GM12878 (cell line): ENCODE measurements around the gene FBXO8. TPM values are rescaled to one million over a fixed set of nuclear protein-coding genes. Genes with fewer than 3 reads are reported as not detected.

Experiments used
- BMI1 ChIP-seq: fragments of 450-650 bp; IDR thresholded peaks from 2 replicates; pipeline ENCODE4 v1.6.1; 2016; ENCODE audit warnings: mild to moderate bottlenecking, moderate library complexity, borderline replicate concordance
- CHD1 ChIP-seq: IDR thresholded peaks from 2 replicates; pipeline ENCODE4 v1.6.1; 2012; ENCODE audit warnings: low read depth, low read length, improper control_type of control experiment
- FOS ChIP-seq: IDR thresholded peaks from 3 replicates; pipeline ENCODE4 v1.6.1; 2011; ENCODE audit warnings: borderline replicate concordance; ENCODE audit not compliant: insufficient read length; ENCODE audit errors: extremely low read depth
- IKZF1 ChIP-seq: fragments of 450-650 bp; conservative IDR thresholded peaks from 2 replicates; pipeline ENCODE4 v1.6.1; 2017; ENCODE audit warnings: antibody characterized with exemption, mild to moderate bottlenecking
- IRF4 ChIP-seq: IDR thresholded peaks from 2 replicates; pipeline ENCODE4 v1.6.1; 2011; ENCODE audit warnings: low read depth, low read length
- NFIC ChIP-seq: IDR thresholded peaks from 2 replicates; pipeline ENCODE4 v1.6.1; 2012; ENCODE audit warnings: low read depth, mild to moderate bottlenecking, inconsistent platforms, low read length, moderate library complexity
- NR2F1 ChIP-seq: fragments of 450-650 bp; conservative IDR thresholded peaks from 2 replicates; pipeline ENCODE4 v1.6.1; 2017; ENCODE audit warnings: mild to moderate bottlenecking
- SP1 ChIP-seq: IDR thresholded peaks from one replicate; pipeline ENCODE4 v1.6.1; 2011; ENCODE audit warnings: low read depth, low read length
- STAT1 ChIP-seq: fragments of 450-650 bp; conservative IDR thresholded peaks from 2 replicates; pipeline ENCODE4 v1.6.1; 2014; ENCODE audit warnings: antibody characterized with exemption, mild to moderate bottlenecking
- ZBED1 ChIP-seq: IDR thresholded peaks from 2 replicates; pipeline ENCODE4 v1.6.1; 2016; ENCODE audit warnings: borderline replicate concordance
- polyA plus RNA-seq, 11 experiments: library from polyadenylated mRNA; depleted of rRNA in 4 of 11; unstranded in 6 of 11; stranded (reverse) in 5 of 11; fragments of >200 nt; fragmentation: Nextera tagmentation in 4 of 11; fragmentation: Illumina TruSeq in 1 of 11; extraction: Ambion mirVana in 4 of 11; extraction: Trizol in 1 of 11; gene quantifications; 1 replicate in 1 of 11; 2 replicates in 10 of 11; pipeline versions ENCODE4 v1.2.1 to v1.2.3, GENCODE V29; 2011 to 2016; ENCODE audit warnings: inconsistent platforms in 2 of 11, missing spikeins in 2 of 11, low read depth in 1 of 11
- total RNA-seq, 4 experiments: library from RNA; depleted of rRNA in 3 of 4; stranded (reverse); fragments of >200 nt in 3 of 4; fragmentation: Illumina TruSeq in 1 of 4; extraction: Trizol in 1 of 4; gene quantifications; 2 replicates each; pipeline versions ENCODE4 v1.2.1 to v1.2.3, GENCODE V29; 2013 to 2021
- TF ChIP-seq, protein P1 (sequence below): fragments of 450-650 bp; formaldehyde crosslinking; IDR thresholded peaks from 2 replicates; pipeline ENCODE4 v1.4.0; 2022; ENCODE audit warnings: mild to moderate bottlenecking, moderate library complexity
- TF ChIP-seq, protein P2 (sequence below): fragments of 450-650 bp; IDR thresholded peaks from 2 replicates; pipeline ENCODE4 v1.6.1; 2017; ENCODE audit warnings: borderline replicate concordance
- TF ChIP-seq, protein P3 (sequence below): fragments of 450-650 bp; IDR thresholded peaks from 2 replicates; pipeline ENCODE4 v1.6.1; 2017; ENCODE audit warnings: mild to moderate bottlenecking, moderate library complexity
- TF ChIP-seq, protein P4 (sequence below): IDR thresholded peaks from 2 replicates; pipeline ENCODE4 v1.6.1; 2011; ENCODE audit warnings: low read depth, low read length, improper control_type of control experiment, borderline replicate concordance
- TF ChIP-seq, protein P5 (sequence below): fragments of 450-650 bp; formaldehyde crosslinking; IDR thresholded peaks from 2 replicates; pipeline ENCODE4 v1.5.0; 2022; ENCODE audit warnings: mild to moderate bottlenecking, missing genetic modification characterization

FBXO8 gene
- total and polyA plus RNA-seq, 10 of the 15 experiments (the other 5 are each of a cell fraction or from before 2014, with no cell fraction given) = 11.3 to 38.1 (median 16.8) TPM

DNA sequence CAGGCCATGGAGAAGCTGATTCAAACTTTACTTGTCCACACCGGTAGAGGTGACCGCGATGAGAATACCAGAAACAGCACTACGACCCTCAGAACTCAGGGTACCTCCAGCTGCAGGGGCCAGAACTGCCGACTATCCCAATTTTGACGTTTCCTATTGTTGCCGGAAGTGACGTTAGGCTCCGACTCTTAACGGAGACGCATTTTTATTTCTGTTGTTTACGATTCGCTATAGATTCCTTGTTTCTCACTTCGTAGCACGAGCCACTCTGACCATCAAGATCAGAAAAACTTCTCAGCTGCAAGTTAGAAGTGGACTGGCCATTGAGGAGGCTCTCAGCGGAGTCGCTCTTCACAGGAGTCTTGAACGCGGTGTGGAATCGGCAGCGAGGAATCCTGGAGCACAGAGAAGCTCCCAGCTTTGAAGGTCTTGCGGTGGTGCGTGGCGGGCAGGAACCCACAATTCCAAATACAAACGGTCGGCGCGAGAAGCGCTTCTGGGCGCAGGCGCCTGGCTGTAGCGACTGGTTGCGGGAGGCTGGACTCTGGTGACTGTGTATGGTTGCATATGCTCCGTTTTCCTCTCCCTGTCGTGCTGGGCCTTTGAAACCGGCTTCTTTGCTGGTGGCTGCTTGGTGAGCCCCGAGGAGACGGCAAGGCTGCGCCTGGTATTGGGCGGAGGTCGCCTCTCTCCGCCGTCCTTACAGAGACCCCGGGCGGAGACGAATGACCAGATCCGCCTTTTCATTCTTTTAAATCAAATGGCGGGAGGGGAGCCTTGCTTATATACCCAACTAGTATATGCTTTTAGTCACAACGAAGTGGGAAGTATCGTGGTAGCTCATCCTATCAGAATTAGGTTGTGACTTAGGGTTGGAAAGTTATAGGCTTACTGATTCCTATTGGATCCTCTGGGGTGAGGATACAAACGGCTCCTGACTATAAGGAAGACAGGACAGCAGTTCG is at the start of gene FBXO8, which contains the start of gene CEP44 (continued):
- TF ChIP-seq, protein P1, sequence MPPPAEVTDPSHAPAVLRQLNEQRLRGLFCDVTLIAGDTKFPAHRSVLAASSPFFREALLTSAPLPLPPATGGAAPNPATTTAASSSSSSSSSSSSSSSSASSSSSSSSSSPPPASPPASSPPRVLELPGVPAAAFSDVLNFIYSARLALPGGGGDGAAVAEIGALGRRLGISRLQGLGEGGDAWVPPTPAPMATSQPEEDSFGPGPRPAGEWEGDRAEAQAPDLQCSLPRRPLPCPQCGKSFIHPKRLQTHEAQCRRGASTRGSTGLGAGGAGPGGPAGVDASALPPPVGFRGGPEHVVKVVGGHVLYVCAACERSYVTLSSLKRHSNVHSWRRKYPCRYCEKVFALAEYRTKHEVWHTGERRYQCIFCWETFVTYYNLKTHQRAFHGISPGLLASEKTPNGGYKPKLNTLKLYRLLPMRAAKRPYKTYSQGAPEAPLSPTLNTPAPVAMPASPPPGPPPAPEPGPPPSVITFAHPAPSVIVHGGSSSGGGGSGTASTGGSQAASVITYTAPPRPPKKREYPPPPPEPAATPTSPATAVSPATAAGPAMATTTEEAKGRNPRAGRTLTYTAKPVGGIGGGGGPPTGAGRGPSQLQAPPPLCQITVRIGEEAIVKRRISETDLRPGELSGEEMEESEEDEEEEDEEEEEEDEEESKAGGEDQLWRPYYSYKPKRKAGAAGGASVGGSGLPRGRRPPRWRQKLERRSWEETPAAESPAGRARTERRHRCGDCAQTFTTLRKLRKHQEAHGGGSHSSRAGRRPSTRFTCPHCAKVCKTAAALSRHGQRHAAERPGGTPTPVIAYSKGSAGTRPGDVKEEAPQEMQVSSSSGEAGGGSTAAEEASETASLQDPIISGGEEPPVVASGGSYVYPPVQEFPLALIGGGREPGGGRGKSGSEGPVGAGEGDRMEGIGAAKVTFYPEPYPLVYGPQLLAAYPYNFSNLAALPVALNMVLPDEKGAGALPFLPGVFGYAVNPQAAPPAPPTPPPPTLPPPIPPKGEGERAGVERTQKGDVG (CRISPR knock-in tag) = no peak
- TF ChIP-seq, protein P2, sequence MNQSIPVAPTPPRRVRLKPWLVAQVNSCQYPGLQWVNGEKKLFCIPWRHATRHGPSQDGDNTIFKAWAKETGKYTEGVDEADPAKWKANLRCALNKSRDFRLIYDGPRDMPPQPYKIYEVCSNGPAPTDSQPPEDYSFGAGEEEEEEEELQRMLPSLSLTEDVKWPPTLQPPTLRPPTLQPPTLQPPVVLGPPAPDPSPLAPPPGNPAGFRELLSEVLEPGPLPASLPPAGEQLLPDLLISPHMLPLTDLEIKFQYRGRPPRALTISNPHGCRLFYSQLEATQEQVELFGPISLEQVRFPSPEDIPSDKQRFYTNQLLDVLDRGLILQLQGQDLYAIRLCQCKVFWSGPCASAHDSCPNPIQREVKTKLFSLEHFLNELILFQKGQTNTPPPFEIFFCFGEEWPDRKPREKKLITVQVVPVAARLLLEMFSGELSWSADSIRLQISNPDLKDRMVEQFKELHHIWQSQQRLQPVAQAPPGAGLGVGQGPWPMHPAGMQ = peak; percentile 81; the same call in 1 of the 2 replicates
- no peak for TF ChIP-seq ZBED1
- no peak for TF ChIP-seq FOS
- TF ChIP-seq, protein P3, sequence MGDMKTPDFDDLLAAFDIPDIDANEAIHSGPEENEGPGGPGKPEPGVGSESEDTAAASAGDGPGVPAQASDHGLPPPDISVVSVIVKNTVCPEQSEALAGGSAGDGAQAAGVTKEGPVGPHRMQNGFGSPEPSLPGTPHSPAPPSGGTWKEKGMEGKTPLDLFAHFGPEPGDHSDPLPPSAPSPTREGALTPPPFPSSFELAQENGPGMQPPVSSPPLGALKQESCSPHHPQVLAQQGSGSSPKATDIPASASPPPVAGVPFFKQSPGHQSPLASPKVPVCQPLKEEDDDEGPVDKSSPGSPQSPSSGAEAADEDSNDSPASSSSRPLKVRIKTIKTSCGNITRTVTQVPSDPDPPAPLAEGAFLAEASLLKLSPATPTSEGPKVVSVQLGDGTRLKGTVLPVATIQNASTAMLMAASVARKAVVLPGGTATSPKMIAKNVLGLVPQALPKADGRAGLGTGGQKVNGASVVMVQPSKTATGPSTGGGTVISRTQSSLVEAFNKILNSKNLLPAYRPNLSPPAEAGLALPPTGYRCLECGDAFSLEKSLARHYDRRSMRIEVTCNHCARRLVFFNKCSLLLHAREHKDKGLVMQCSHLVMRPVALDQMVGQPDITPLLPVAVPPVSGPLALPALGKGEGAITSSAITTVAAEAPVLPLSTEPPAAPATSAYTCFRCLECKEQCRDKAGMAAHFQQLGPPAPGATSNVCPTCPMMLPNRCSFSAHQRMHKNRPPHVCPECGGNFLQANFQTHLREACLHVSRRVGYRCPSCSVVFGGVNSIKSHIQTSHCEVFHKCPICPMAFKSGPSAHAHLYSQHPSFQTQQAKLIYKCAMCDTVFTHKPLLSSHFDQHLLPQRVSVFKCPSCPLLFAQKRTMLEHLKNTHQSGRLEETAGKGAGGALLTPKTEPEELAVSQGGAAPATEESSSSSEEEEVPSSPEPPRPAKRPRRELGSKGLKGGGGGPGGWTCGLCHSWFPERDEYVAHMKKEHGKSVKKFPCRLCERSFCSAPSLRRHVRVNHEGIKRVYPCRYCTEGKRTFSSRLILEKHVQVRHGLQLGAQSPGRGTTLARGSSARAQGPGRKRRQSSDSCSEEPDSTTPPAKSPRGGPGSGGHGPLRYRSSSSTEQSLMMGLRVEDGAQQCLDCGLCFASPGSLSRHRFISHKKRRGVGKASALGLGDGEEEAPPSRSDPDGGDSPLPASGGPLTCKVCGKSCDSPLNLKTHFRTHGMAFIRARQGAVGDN = no peak
- TF ChIP-seq BMI1 = no peak
- peak; percentile 74 for TF ChIP-seq IRF4
- TF ChIP-seq CHD1 = no peak
- TF ChIP-seq SP1 = no peak
- TF ChIP-seq, protein P4, sequence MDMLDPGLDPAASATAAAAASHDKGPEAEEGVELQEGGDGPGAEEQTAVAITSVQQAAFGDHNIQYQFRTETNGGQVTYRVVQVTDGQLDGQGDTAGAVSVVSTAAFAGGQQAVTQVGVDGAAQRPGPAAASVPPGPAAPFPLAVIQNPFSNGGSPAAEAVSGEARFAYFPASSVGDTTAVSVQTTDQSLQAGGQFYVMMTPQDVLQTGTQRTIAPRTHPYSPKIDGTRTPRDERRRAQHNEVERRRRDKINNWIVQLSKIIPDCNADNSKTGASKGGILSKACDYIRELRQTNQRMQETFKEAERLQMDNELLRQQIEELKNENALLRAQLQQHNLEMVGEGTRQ = no peak
- peak; percentile 99 for TF ChIP-seq IKZF1
- peak; percentile 61; the same call in 1 of the 2 replicates for TF ChIP-seq STAT1
- 0 out of 2 replicates have a peak, but pooled peaks have one; percentile 18 for TF ChIP-seq NR2F1
- TF ChIP-seq, protein P5, sequence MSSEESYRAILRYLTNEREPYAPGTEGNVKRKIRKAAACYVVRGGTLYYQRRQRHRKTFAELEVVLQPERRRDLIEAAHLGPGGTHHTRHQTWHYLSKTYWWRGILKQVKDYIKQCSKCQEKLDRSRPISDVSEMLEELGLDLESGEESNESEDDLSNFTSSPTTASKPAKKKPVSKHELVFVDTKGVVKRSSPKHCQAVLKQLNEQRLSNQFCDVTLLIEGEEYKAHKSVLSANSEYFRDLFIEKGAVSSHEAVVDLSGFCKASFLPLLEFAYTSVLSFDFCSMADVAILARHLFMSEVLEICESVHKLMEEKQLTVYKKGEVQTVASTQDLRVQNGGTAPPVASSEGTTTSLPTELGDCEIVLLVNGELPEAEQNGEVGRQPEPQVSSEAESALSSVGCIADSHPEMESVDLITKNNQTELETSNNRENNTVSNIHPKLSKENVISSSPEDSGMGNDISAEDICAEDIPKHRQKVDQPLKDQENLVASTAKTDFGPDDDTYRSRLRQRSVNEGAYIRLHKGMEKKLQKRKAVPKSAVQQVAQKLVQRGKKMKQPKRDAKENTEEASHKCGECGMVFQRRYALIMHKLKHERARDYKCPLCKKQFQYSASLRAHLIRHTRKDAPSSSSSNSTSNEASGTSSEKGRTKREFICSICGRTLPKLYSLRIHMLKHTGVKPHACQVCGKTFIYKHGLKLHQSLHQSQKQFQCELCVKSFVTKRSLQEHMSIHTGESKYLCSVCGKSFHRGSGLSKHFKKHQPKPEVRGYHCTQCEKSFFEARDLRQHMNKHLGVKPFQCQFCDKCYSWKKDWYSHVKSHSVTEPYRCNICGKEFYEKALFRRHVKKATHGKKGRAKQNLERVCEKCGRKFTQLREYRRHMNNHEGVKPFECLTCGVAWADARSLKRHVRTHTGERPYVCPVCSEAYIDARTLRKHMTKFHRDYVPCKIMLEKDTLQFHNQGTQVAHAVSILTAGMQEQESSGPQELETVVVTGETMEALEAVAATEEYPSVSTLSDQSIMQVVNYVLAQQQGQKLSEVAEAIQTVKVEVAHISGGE (CRISPR knock-in tag) = no peak
- peak; percentile 88 for TF ChIP-seq NFIC
